HG03565 (cell line): Measurements from ENCODE around the gene MED27.

ENCODE experiments used
- ATAC-seq: cut with Tn5 transposase; IDR thresholded peaks from one replicate; pipeline ENCODE4 v1.9.1; 2021; ENCODE audit warnings: mild to moderate bottlenecking, moderate library complexity; ENCODE audit not compliant: unreplicated experiment

MED27 gene

GRCh38 chr9:131888923-131889322 is 190.7 kb downstream of the MED27 start:
- no peak for ATAC-seq

DNA sequence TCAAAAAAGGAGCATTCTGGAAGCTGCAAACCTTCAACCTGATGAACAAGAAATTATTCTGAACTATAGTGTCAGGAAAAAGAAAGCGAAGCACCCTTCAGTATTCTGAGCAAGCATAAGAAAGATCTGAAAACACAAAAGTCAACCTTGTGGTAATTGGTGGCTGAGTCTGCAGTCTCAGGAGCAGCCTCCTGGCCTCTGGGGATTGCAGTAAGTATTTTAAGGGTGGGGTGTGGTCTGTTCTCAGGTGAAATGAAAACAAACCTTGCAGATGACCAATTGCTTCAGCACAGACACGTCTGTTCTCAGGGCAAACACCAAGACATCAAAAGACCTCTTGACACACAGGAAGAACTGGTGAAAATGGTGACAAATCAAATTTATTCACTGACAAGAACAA is 192.0 kb downstream of the MED27 start:
- no peak for ATAC-seq

DNA sequence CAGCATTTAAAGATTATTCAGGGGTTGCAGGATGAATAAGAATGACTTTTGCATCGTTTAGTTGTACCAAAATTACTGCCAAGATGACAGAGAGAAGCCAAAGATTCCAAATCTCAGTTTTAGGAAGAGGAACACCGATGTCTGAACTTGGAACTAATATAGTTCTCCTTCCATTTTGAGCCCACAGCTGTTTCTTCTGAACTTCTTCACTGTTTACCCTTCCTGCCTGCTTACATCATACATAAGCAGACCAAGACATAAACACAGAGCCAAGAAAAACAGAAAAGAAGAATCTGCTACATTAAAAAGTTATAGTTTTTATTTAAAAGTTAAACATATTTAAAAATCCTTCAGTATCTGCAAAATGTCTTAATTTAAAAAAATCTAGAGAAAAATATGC is 192.8 kb downstream of the MED27 start:
- no peak for ATAC-seq

DNA sequence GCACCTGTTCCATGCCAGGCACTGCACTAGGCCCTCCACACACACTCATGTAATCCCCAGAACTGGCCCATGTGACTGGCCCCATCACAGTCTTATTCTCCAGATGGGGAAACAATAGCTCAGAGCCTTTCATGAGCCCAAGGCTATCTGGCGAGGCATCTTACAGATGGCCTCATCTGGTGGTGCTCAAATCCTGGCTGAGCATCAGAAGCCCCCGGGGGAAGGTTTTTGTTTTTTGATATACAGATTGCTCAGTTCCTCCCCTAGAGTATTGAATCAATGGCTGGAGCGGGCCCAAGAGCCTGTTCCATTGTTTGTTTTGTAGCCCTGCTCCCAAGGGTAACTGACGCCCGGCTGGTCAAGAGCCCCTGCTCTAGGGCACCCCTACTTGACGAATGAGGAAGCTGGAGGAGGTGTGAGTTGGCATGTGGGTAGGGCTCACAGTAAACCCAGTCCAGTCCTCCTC is 194.5 kb downstream of the MED27 start:
- no peak for ATAC-seq

DNA sequence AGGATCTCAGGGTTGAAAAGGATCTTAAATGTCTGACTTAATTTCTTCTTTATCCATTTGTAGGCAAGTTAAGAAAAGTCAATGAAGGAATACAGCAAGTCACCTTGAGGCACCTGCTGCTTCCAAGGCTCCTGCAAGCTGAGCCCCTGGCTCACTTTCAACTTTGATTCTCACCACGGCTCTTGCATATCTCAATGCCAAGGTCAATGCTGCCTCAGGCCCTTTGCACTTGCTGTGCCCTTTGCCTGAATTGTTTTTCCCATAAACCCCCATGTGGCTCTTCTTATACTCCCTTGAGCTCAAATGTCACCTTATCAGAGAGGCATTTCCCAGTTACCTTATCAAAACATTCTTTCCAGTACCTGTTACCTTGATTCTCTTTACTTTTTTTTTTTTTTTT is 195.4 kb downstream of the MED27 start:
- no peak for ATAC-seq

DNA sequence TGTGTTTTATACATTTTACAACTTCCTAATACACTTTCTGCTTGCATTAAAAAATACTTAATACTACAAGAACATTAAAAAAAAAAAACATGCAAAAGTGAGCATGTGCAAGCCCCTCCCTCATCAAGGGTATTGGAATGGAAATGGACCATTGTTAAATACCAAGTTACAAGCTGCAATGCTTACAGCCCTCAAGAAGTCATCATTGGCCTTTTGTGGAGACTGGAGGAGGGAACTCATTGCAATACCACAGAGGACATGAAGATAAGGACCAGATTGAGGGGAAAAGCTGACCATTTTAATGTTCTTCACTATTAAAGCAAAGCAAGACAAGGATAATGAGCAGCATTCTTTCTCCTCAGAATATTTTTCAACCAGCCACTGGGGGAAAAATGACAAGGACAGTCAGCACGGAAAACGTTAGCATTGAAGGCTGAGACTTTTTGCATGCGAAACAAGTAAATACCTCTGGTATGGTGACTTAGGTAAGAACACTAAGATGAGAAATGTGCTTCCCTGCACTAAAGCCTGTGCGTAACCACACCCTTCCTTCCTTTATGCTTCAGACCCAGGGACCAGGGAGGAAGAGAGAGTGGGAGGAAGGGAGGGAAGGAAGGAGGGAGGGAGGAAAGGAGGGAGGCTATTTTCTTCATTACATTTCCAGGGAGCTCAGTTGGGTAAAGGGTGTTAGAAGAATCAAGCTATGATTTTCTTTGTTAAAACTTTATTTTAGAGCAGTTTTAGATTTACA is 198.7 kb downstream of the MED27 start:
- ATAC-seq, result no peak

- no peak for ATAC-seq
Observed at GRCh38 chr9:131879911-131880290, 199.8 kb downstream of the MED27 start.

DNA sequence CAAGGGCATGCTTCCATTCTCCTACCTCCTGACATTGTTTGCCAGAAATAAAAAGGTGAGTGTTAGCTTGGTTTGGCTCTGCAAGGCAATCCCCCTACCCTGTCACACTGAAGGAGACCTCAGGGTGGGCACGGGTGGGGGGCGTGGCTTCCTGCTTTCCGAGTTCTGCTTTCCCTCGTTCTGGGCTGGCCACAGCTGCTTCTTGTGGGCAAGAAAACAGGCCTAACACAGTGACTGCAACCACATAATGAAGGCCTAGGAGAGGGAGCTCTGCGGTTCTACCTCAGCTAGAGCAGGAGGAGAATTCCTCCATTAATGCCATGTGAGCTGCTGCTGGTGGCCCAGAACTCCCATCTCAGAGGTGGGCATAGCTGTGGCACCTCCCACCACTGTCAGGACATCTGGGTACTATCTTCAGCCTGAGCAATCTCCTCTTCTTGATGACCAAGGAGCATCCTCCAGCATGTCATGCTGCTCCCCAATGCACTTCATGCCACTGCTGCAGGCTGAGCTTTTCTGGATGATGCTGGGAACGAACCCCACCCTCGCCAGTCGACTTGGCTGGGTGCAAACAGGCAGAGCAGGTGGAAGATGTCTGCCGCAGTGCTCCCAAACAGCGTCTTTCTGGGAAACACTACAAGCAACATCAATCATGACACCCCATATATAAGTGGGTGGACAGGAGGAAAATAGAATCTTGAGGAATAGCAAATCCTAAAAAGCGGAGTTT is 200.3 kb downstream of the MED27 start:
- no peak for ATAC-seq

DNA sequence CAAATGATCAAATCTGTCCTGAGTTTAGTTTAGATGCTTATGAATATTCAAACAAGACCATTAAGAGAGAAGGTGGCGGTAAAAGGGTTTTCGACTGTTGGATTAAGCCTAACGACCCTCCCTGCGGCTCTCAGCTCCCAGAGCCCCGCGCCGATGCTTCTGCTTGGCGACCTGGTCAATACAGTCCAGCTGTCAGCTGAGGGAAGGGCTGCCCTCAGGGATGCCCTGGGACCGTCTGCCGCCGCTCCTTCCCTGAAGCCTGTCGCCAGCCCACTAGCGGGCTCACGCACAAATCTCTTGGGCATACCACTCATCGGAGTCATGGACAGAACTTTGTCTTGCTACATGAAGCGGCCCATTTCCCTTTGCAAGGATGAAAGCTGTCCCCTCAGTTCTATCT is 203.2 kb downstream of the MED27 start:
- ATAC-seq, result no peak

GRCh38 chr9:131875828-131876485 is 203.7 kb downstream of the MED27 start:
- no peak for ATAC-seq

DNA sequence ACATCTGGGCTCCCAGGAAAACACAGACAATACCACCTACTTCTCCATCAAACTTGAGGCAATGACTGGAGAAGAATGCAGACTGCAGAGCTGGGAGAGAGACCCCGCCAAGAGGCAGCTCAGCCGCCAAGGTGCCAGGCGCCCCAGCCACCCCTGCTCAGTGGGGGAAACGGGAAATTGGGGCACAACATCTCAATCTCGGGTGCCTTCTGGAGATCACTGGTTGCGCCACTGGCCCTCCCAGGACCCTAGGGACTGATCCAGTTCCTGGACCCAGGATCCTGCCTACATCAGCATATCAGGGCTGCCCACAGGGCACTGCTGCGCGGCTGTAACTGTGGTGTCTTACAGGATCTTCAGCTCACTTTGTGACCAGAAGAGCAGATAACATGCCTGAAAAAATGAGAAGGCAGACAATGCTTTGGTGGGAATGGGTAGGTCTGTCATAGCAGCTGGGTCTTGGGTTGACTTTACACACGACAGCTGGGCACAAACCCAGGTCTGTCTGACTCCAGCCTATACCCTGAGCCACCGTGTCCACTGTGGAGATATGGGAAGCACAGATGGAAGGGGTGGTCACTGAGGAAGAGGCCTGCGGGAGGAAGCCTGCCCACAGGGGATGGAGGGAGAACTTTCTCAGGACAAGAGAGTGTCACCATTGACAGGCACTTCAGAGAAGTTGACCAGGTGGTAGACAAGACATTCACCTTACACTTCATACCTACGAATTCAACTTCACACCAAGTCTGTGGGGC is 204.6 kb downstream of the MED27 start:
- no peak for ATAC-seq

DNA sequence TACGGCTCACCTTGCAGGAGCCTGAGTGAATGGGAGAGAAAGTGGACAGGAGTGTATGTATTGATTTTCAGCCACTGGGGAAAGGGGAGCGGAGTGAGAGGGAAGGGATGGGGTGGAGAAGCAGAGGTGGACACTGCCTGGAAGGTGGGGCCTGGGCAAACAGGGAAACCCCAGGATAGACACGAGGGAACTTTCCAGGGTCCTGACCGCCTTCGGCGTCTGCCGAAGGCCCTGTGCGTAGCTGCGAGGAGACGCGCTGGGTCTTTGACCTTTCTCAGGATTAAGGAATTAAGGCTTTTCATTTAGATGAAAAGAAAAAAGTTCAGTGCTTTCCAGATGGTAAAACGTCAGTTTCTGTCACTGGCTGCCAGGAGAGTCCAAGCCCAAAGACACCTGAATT is 205.2 kb downstream of the MED27 start:
- ATAC-seq, result no peak

DNA sequence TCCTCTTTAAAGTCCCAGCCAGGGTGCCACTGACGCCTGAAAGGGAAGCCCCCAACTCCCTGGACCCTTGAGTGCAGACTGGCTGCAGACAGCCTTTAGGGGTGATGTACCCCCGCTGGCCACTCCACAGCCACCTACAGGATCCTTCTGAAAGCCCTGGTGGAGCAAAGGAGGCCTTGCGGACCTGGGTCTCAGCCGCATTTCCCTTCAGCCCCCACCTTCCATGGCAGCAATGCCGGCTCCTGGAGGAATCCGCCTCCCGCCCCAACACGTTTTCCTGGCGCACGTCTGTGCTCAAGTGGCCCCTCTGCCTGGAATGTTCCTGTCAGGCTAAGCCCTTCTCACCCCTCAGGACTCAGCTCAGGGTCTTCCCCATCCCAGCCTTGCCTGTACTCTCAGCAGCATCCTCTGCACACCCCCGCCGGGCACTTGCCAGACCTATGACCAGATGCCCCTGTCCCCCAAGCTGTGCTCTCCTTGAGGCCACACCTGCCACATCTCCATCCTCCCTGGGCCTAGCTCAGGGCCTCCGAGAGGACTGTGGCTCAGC is 205.7 kb downstream of the MED27 start:
- no peak for ATAC-seq

- no peak for ATAC-seq
Observed at GRCh38 chr9:131873335-131873734, 206.3 kb downstream of the MED27 start.

DNA sequence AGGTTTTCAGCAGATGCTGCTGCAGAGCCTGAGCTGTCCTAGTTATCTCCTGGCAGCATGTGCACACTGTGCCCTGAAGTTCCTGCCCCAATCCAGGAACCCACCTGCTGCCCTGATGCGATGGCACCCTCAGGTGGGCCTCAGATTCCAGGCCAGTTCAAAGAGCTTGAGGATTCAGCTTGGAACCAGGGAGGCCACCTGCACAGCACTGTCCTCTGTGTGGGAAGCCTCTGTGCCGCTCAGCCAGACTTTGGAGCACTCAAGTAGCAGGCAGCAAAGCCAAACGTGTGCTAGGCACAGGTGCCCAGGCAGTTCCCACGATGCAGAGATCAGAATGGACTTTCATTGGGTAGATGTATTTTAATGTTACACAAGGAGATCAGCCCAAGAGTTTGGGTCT is 207.0 kb downstream of the MED27 start:
- no peak for ATAC-seq

DNA sequence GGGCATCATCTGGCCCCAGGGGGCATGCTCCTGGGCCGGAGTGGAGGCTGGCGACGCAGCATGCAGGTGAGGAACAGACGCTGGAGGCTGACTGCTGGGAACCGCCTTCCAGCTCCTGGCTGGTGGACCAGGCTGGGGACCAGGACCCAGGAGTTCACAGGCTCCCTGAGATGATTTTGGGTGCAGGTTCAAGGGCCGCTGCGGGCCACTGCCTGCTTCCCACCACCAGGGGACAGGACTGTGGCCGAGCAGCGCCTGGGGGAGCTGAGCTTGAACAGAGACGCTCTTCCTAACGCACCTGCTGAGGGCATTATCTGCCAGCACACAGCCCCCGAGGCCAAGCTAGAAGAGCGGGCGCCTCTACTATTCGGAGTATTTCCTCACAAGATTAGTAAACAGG is 207.7 kb downstream of the MED27 start:
- ATAC-seq, result no peak

DNA sequence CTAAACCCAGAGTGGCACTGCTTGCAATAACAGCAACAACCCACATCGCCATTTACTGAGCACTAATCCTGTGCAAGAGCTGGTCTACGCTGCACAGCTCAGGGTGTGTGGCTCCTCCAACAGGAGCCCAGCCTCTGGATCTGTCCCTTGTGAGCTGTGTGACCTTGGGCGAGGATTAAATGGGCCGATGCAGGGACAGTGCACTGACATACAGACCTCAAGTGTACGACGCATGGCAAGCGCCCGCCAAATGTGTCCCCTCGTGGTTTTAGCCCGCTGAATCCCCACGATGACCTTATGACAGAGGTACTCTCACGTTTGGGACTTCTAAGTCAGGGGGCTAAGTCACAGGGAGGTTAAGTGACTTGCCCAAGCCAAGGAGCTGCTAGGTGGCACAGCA is 209.5 kb downstream of the MED27 start:
- no peak for ATAC-seq

- ATAC-seq, result no peak
Observed at GRCh38 chr9:131869348-131869747, 210.3 kb downstream of the MED27 start.

DNA sequence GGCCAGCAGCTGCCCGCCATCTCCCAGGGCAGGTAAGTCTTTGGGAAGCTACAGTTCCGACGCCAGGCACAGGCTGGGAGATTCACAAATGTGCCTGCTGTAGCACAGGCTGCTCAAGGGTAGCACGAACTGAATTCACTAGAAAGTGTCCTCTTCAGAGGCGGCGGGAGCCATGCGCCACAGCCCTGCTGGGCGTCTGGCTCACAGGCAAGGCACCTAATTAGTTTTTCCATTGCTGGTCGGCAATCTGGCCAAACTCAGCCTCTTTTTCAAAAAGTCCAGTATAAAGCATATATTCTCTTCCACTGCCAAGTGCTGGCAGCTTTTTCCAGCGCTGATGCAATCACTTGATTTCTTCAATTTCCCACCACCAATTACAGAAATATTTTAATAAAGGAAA is 210.9 kb downstream of the MED27 start:
- ATAC-seq, result no peak

DNA sequence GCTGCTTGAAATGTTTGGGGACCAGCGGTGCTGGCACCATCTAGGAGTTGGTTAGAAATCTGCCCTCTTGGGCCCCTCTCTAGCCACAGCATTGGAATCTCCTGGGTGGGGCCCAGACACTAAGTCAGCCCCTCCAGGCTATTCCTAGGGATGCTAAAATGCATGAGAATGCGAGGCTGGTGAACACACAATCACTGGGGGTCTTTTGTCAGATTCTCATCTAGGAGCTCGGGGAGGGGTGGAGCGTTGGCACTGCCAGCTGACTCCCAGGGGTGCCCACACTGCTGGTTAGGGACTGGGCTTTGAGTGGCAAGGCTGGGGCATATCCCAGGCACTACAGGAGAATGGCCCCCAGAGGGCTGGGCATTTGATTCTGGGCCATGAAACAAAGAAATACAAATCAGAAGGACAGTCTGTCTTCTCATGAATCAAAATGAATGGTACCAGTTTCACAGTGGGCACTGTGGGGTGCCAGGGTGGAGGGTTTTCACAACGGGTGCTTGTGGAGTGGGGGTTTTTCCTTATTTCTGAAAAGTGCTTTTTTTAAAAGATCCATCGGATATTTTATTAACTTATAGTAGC is 212.0 kb downstream of the MED27 start:
- ATAC-seq, result no peak
